Activated CD8-positive, alpha-beta T cell treated with anti-CD3 and anti-CD28 coated beads for 36 hours (primary cell): Measurements from ENCODE around the gene LIPC. TPM values are rescaled to one million over a fixed set of nuclear protein-coding genes. Genes with fewer than 3 reads are reported as not detected.

Source experiments
- ATAC-seq: fragments of 200-7000 bp; cut with Tn5 transposase; one replicate; pipeline ENCODE4 v1.10.0; 2021; ENCODE audit warnings: mild to moderate bottlenecking, moderate library complexity
- CTCF ChIA-PET: fragments of 350-600 bp; sonication (Branson Sonifier 250); formaldehyde crosslinking; loops from one replicate; lab custom pipeline; 2021; ENCODE audit warnings: antibody characterized with exemption; lab: Charles Lee
- POLR2A ChIA-PET: fragments of 350-600 bp; sonication (Branson Sonifier 250); formaldehyde crosslinking; loops from one replicate; lab custom pipeline; 2021; ENCODE audit warnings: antibody characterized with exemption; lab: Charles Lee
- DNase-seq: peaks from one replicate; pipeline ENCODE4 v3.0.0-alpha.2; 2020
- H3K27ac Mint-ChIP-seq: one replicate; pipeline ENCODE4 v1.8.0; 2021; ENCODE audit warnings: mild to moderate bottlenecking, mixed read lengths
- H3K27me3 Mint-ChIP-seq: one replicate; pipeline ENCODE4 v1.8.0; 2021; ENCODE audit warnings: mixed read lengths
- H3K36me3 Mint-ChIP-seq: one replicate; pipeline ENCODE4 v1.8.0; 2021; ENCODE audit warnings: low read depth, mixed read lengths
- H3K4me1 Mint-ChIP-seq: one replicate; pipeline ENCODE4 v1.8.0; 2021; ENCODE audit warnings: low read depth, mixed read lengths
- H3K4me3 Mint-ChIP-seq: one replicate; pipeline ENCODE4 v1.8.0; 2021; ENCODE audit warnings: mild to moderate bottlenecking, moderate library complexity, mixed read lengths
- H3K9me3 Mint-ChIP-seq: one replicate; pipeline ENCODE4 v1.8.0; 2021; ENCODE audit warnings: mixed read lengths
- intact Hi-C: fragments of 100-400 bp; cut with micrococcal nuclease; formaldehyde crosslinking; loops from one replicate; pipeline ENCODE4 v1.10.0; 2022
- total RNA-seq, 2 experiments: library from RNA; stranded (reverse); gene quantifications; one replicate each; pipeline ENCODE4 v1.2.3, GENCODE V29; 2021
- TF ChIP-seq, protein P1 (sequence below): fragments of 200-600 bp; IDR thresholded peaks from one replicate; pipeline ENCODE4 v1.8.0; 2022; ENCODE audit warnings: antibody characterized with exemption, mild to moderate bottlenecking

LIPC gene
- total RNA-seq, 2 experiments from 2014 or later, result 1.0 to 1.2 TPM

DNA sequence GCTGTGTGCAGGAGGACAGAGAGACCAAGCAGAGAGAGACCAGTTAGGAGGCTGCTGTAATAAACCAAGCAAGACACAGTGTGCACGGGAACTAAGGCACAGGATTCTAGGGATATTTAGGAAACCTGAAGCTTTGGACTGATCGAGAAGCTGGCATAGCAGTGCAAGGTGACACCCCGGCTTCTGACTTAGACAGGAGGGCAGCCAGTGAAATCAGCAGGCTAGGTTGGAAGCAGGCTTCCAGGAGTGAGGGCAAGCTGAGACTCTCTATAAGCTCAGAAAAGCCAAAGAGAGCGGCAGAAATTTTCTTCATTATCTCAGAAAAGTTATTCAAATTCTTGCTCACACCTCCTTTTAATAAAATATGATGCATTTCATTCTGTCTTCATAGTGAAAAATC is 104.6 kb downstream of the LIPC start:
- ChIA-PET POLR2A (interaction anchor here (1.0 to 1.4 kb wide), 2 partner anchors 21 to 55 kb away, joined by 3 read pairs; no protein-coding TSS in a partner anchor), CTCF (interaction anchor here (0.9 kb wide), 1 partner anchor 308 kb away, joined by 3 read pairs; no protein-coding TSS in a partner anchor)
- Mint-ChIP-seq H3K4me3 (no peak overlapping the region), H3K27ac (no peak overlapping the region), H3K36me3 (no peaks in the 10 kb centered on the region), H3K9me3 (no peaks in the 10 kb centered on the region), H3K27me3 (no peaks in the 10 kb centered on the region), H3K4me1 (no peaks in the 10 kb centered on the region)
- no peak for DNase-seq
- ATAC-seq, result no peak
- TF ChIP-seq, protein P1, sequence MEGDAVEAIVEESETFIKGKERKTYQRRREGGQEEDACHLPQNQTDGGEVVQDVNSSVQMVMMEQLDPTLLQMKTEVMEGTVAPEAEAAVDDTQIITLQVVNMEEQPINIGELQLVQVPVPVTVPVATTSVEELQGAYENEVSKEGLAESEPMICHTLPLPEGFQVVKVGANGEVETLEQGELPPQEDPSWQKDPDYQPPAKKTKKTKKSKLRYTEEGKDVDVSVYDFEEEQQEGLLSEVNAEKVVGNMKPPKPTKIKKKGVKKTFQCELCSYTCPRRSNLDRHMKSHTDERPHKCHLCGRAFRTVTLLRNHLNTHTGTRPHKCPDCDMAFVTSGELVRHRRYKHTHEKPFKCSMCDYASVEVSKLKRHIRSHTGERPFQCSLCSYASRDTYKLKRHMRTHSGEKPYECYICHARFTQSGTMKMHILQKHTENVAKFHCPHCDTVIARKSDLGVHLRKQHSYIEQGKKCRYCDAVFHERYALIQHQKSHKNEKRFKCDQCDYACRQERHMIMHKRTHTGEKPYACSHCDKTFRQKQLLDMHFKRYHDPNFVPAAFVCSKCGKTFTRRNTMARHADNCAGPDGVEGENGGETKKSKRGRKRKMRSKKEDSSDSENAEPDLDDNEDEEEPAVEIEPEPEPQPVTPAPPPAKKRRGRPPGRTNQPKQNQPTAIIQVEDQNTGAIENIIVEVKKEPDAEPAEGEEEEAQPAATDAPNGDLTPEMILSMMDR, result no peak
- intact Hi-C loops, result no loop called here

DNA sequence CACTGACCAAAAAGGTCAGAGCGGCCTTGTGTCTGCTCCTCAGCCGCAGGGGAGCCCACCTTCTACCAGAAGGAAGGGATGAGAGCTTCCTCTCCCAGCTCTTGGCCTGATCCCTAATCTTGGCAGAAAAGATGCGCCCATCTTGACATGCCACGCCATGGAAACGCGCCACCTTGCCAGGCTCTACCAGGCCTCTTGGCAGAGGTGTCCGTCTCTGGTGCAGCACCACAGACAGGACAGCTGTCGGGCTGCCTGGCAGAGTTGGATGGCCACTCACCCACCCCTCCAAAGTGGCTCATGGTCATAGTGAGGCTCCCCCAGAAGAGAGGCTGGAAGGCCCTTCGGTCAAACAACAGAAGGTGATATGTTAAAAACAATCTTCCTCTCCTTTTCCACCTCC is 105.2 kb downstream of the LIPC start:
- Mint-ChIP-seq H3K4me1 (no peaks in the 10 kb centered on the region), H3K27ac (no peak overlapping the region), H3K9me3 (no peaks in the 10 kb centered on the region), H3K36me3 (no peaks in the 10 kb centered on the region), H3K4me3 (no peak overlapping the region), H3K27me3 (no peaks in the 10 kb centered on the region)
- intact Hi-C loops, result no loop called here
- ChIA-PET POLR2A (interaction anchor here (1.4 kb wide), 1 partner anchor 56 kb away, joined by 3 read pairs; no protein-coding TSS in a partner anchor), CTCF (interaction anchor here (0.9 kb wide), 1 partner anchor 309 kb away, joined by 3 read pairs; no protein-coding TSS in a partner anchor)
- ATAC-seq, result no peak
- TF ChIP-seq, protein P1, result no peak
- DNase-seq, result no peak

DNA sequence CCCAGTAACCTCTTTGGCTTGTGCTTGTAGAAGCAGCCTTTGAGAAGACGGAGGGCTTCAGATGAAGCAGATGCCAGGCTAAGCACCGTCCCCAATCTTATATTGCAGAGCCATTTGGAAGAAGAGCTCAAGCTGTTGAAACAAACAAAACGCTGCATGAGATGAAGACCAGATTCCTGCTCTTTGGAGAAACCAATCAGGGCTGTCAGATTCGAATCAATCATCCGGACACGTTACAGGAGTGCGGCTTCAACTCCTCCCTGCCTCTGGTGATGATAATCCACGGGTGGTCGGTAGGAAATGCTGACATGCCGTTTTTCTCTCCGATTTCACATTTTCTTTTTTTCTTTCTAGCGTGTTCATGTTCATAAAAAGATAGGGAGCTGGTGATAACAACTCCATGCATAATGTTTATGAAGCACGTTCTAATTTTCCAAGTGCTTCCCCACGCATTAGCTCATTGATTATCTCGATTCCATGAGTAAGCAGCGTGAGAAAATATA is 106.5 kb downstream of the LIPC start:
- Mint-ChIP-seq H3K27ac (no peak overlapping the region), H3K9me3 (no peaks in the 10 kb centered on the region), H3K4me1 (no peaks in the 10 kb centered on the region), H3K36me3 (no peaks in the 10 kb centered on the region), H3K4me3 (no peak overlapping the region), H3K27me3 (no peaks in the 10 kb centered on the region)
- CTCF ChIA-PET, result no interaction called here
- DNase-seq (no peak), ATAC-seq (no peak)
- POLR2A ChIA-PET, result interaction anchor here (0.6 to 0.8 kb wide), 2 partner anchors 21 to 242 kb away, joined by 3 read pairs; no protein-coding TSS in a partner anchor
- intact Hi-C loops, result no loop called here
- TF ChIP-seq, protein P1, result no peak

DNA sequence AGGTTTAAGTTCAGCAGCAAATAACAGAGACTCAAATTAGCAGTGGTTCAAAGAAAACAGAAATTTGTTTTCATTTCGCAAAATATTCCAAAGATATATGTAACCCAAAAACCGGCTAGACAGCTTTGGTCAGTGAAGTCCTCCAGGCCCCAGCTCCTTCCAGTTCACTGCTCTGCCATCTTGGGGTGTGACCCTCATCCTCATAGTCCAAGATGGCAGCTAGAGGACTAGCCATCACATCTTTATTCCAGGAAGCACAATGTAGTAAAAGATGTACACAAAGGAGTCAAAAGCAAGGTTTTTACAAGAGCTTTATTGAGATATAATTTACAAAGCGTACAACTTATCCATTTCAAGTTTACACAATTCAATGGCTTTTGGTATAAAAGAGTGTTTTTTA is 107.1 kb downstream of the LIPC start:
- TF ChIP-seq, protein P1, result no peak
- ChIA-PET CTCF (no interaction called here), POLR2A (interaction anchor here (0.8 kb wide), 1 partner anchor 242 kb away, joined by 3 read pairs; no protein-coding TSS in a partner anchor)
- intact Hi-C loops, result no loop called here
- ATAC-seq (no peak), DNase-seq (no peak)
- H3K4me1 Mint-ChIP-seq, result no peaks in the 10 kb centered on the region
- no peaks in the 10 kb centered on the region for H3K9me3 Mint-ChIP-seq
- no peaks in the 10 kb centered on the region for H3K27me3 Mint-ChIP-seq
- no peaks in the 10 kb centered on the region for H3K36me3 Mint-ChIP-seq
- no peak overlapping the region for H3K4me3 Mint-ChIP-seq
- no peak overlapping the region for H3K27ac Mint-ChIP-seq

DNA sequence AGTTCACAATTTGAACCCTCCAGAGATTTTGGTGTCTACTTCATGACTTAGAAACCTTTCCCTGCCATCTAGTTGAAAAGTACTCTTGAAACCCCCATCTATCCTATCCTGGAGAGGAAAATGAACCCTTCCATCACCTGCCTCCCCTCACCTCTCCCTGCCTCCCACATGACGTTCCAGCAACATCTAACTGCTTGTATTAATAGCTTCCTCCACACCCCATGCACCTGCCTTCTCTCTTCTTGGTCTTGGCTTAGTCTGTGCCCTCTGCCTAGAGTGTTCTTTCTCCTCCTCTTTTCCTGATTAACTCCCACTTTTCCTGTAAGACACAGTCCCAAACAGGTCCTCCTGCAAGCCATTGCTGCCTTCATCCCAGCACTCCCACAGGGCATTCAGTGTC is 107.8 kb downstream of the LIPC start:
- intact Hi-C loops, result no loop called here
- no peak overlapping the region for H3K4me3 Mint-ChIP-seq
- ChIA-PET POLR2A (no interaction called here), CTCF (no interaction called here)
- no peaks in the 10 kb centered on the region for H3K36me3 Mint-ChIP-seq
- TF ChIP-seq, protein P1, result no peak
- H3K27me3 Mint-ChIP-seq, result no peaks in the 10 kb centered on the region
- H3K4me1 Mint-ChIP-seq, result peaks cover under 1% of the 10 kb centered on the region
- DNase-seq (no peak), ATAC-seq (no peak)
- H3K27ac Mint-ChIP-seq, result no peak overlapping the region
- no peaks in the 10 kb centered on the region for H3K9me3 Mint-ChIP-seq
